K562 (cell line): Measurements from ENCODE around the gene CPN2. TPM values are rescaled to one million over a fixed set of nuclear protein-coding genes. Genes with fewer than 3 reads are reported as not detected.
A peak's percentile ranks its signal among the peaks of the same experiment; 100 is the strongest.

ENCODE experiments used
- BDP1 ChIP-seq: IDR thresholded peaks from 3 replicates; pipeline ENCODE4 v1.6.1; 2011; ENCODE audit not compliant: insufficient read length, insufficient read depth
- BRCA1 ChIP-seq, 2 experiments: fragments of 450-650 bp in 1 of 2; sonication (generic) in 1 of 2; formaldehyde crosslinking in 1 of 2; IDR thresholded peaks; 2 replicates each; pipeline versions ENCODE4 v1.5.0 to v1.6.1; 2017 to 2020; ENCODE audit warnings: mild to moderate bottlenecking in 1 of 2, missing genetic modification reagents in 1 of 2
- CREM ChIP-seq: IDR thresholded peaks from 2 replicates; pipeline ENCODE4 v1.6.1; 2014; ENCODE audit warnings: antibody characterized with exemption, low read depth
- ETV5 ChIP-seq: sonication (generic); formaldehyde crosslinking; IDR thresholded peaks from 2 replicates; pipeline ENCODE4 v1.4.0; 2020; ENCODE audit warnings: low read depth, mild to moderate bottlenecking, missing genetic modification reagents
- ETV6 ChIP-seq, 3 experiments: fragments of 150-350 bp in 1 of 3; sonication (generic) in 1 of 3; formaldehyde crosslinking in 1 of 3; IDR thresholded peaks; 2 replicates each; pipeline versions ENCODE4 v1.6.1 to v1.8.0; 2014 to 2022; ENCODE audit warnings: borderline replicate concordance in 2 of 3, low read depth in 2 of 3, antibody characterized with exemption in 1 of 3, low read length in 1 of 3, mild to moderate bottlenecking in 1 of 3, missing genetic modification reagents in 1 of 3
- EZH2 ChIP-seq: IDR thresholded peaks from 2 replicates; pipeline ENCODE4 v1.6.1; 2012; ENCODE audit warnings: low read depth, mild to moderate bottlenecking, inconsistent platforms, low read length, borderline replicate concordance
- FOXA3 ChIP-seq, 2 experiments: fragments of 450-650 bp in 1 of 2; sonication (generic) in 1 of 2; formaldehyde crosslinking; IDR thresholded peaks in 1 of 2; conservative IDR thresholded peaks in 1 of 2; 2 replicates each; pipeline versions ENCODE4 v1.4.0 to v1.8.0; 2020 to 2022; ENCODE audit warnings: mild to moderate bottlenecking in 2 of 2, missing genetic modification reagents in 1 of 2
- FOXK1 ChIP-seq: sonication (generic); formaldehyde crosslinking; IDR thresholded peaks from 2 replicates; pipeline ENCODE4 v1.8.0; 2022; ENCODE audit warnings: missing genetic modification reagents, mild to moderate bottlenecking, borderline replicate concordance
- MECOM ChIP-seq: fragments of 250-450 bp; sonication (Bioruptor Pico); IDR thresholded peaks from 2 replicates; pipeline ENCODE4 v1.8.0; 2022; ENCODE audit warnings: inconsistent platforms
- NR2C2 ChIP-seq, 2 experiments: fragments of 200-800 bp in 1 of 2; sonication (Bioruptor generic) in 1 of 2; sonication (generic) in 1 of 2; formaldehyde crosslinking in 1 of 2; IDR thresholded peaks; 2 replicates each; pipeline versions ENCODE4 v1.6.1 to v1.8.0; 2016 to 2022; ENCODE audit warnings: mild to moderate bottlenecking in 1 of 2, missing compliant biosample characterization in 1 of 2, missing genetic modification characterization in 1 of 2, missing genetic modification reagents in 1 of 2
- PML ChIP-seq: IDR thresholded peaks from 2 replicates; pipeline ENCODE4 v1.6.1; 2012; ENCODE audit warnings: low read length, inconsistent platforms
- PYGO2 ChIP-seq: fragments of 450-650 bp; IDR thresholded peaks from 2 replicates; pipeline ENCODE4 v1.6.1; 2016; ENCODE audit warnings: mild to moderate bottlenecking, missing genetic modification characterization, moderate library complexity, missing compliant biosample characterization
- TAF1 ChIP-seq: IDR thresholded peaks from 2 replicates; pipeline ENCODE4 v1.6.1; 2011; ENCODE audit warnings: mild to moderate bottlenecking, low read length, moderate library complexity; ENCODE audit not compliant: insufficient read depth, control insufficient read depth, severe bottlenecking; ENCODE audit errors: extremely low read depth
- TCF7L2 ChIP-seq: fragments of 150-350 bp; IDR thresholded peaks from 2 replicates; pipeline ENCODE4 v1.6.1; 2016; ENCODE audit warnings: low read depth, mild to moderate bottlenecking, low read length, moderate library complexity
- ZBTB1 ChIP-seq: sonication (generic); formaldehyde crosslinking; IDR thresholded peaks from 2 replicates; pipeline ENCODE4 v1.8.1; 2023; ENCODE audit warnings: missing genetic modification reagents, low read depth, mild to moderate bottlenecking, borderline replicate concordance
- ZNF143 ChIP-seq: sonication (generic); formaldehyde crosslinking; IDR thresholded peaks from 2 replicates; pipeline ENCODE4 v1.9.0; 2022; ENCODE audit warnings: mild to moderate bottlenecking, missing genetic modification reagents
- ZNF407 ChIP-seq: fragments of 450-650 bp; IDR thresholded peaks from 2 replicates; pipeline ENCODE4 v1.6.1; 2016; ENCODE audit warnings: low read depth
- ZNF830 ChIP-seq: fragments of 250-450 bp; sonication (Bioruptor Pico); IDR thresholded peaks from 2 replicates; pipeline ENCODE4 v1.5.0; 2021; ENCODE audit warnings: mild to moderate bottlenecking
- polyA plus RNA-seq, 8 experiments: library from polyadenylated mRNA; depleted of rRNA in 4 of 8; stranded (reverse) in 5 of 8; unstranded in 3 of 8; fragments of >200 nt; fragmentation: Nextera tagmentation in 2 of 8; fragmentation: Illumina TruSeq in 1 of 8; extraction: Ambion mirVana in 2 of 8; extraction: Trizol in 1 of 8; gene quantifications; 2 replicates each; pipeline versions ENCODE4 v1.2.1 to v1.2.3, GENCODE V29; 2011 to 2014; ENCODE audit warnings: inconsistent platforms in 1 of 8, missing spikeins in 1 of 8
- total RNA-seq, 7 experiments: library from RNA; depleted of rRNA in 6 of 7; stranded (reverse); fragments of >200 nt in 6 of 7; fragmentation: Illumina TruSeq in 2 of 7; extraction: Trizol in 2 of 7; gene quantifications; 2 replicates each; pipeline versions ENCODE4 v1.2.1 to v1.2.3, GENCODE V29; 2011 to 2021; ENCODE audit warnings: low replicate concordance in 1 of 7

The CPN2 gene
- total and polyA plus RNA-seq, 9 of the 15 experiments (the other 6 are each of a cell fraction or from before 2014, with no cell fraction given) = not detected

GRCh38 chr3:194323785-194324735, 27.1 kb downstream of the CPN2 start (continued):
- TF ChIP-seq TAF1 (no peak), FOXA3 (CRISPR knock-in tag; conservative IDR thresholded peaks at IDR 0.05 in 1 of 2, IDR thresholded peaks at IDR 0.05 in 1 of 2) (no peak; a peak in 1 of 4 replicates), FOXK1 (CRISPR knock-in tag) (no peak), ZNF407 (no peak), EZH2 (no peak), ETV5 (CRISPR knock-in tag) (0 out of 2 replicates have a peak, but pooled peaks have one; percentile 27), PYGO2 (tag) (no peak), ZBTB1 (CRISPR knock-in tag) (no peak), PML (no peak), CREM (peak; percentile 80), ETV6 (IDR thresholded peaks at IDR 0.05; ENCODE audit: borderline replicate concordance in 1 of 2, low read depth in 2 of 2, low read length in 1 of 2) (no peak; a peak in 1 of 4 replicates), ETV6 (CRISPR knock-in tag; IDR thresholded peaks at IDR 0.05; ENCODE audit: borderline replicate concordance) (no peak), ZNF143 (CRISPR knock-in tag) (no peak), BDP1 (no peak), TCF7L2 (no peak), BRCA1 (IDR thresholded peaks at IDR 0.05) (no peak), BRCA1 (CRISPR knock-in tag; IDR thresholded peaks at IDR 0.05) (no peak), MECOM (CRISPR knock-in tag) (peak; percentile 90), NR2C2 (CRISPR knock-in tag; IDR thresholded peaks at IDR 0.05) (peak; percentile 35; the same call in 1 of the 2 replicates), NR2C2 (tag; IDR thresholded peaks at IDR 0.05) (peak; percentile 59; the same call in 1 of the 2 replicates), ZNF830 (CRISPR knock-in tag) (0 out of 2 replicates have a peak, but pooled peaks have one; percentile 47)
